Keratinocyte (primary cell): Measurements from ENCODE around the gene GRN. TPM values are rescaled to one million over a fixed set of nuclear protein-coding genes. Genes with fewer than 3 reads are reported as not detected.

Source experiments
- DNase-seq: peaks from one replicate; pipeline ENCODE4 v3.0.0-alpha.2; 2011; ENCODE audit warnings: low read depth, missing footprints, low spot score
- FAIRE-seq: peaks from 2 replicates; lab custom pipeline; 2011; peaks lifted over from hg19 to GRCh38; lab: Jason Lieb, UNC
- H2AFZ ChIP-seq: 2 replicates; pipeline ENCODE4 v1.6.0; 2012; ENCODE audit warnings: low read length, control low read depth, inconsistent platforms; ENCODE audit not compliant: control insufficient read depth
- H3K27ac ChIP-seq: 2 replicates; pipeline ENCODE4 v1.5.1; 2011; ENCODE audit warnings: low read length; ENCODE audit not compliant: control insufficient read depth, insufficient read depth
- H3K27me3 ChIP-seq: 3 replicates; pipeline ENCODE4 v1.6.0; 2011; ENCODE audit warnings: low read length; ENCODE audit not compliant: control insufficient read depth, insufficient read depth; ENCODE audit errors: extremely low read depth
- H3K36me3 ChIP-seq, 2 experiments: 2 replicates in 1 of 2; 3 replicates in 1 of 2; pipeline ENCODE4 v1.5.1; 2011; ENCODE audit warnings: low read length in 2 of 2, mild to moderate bottlenecking in 1 of 2; ENCODE audit not compliant: control insufficient read depth in 2 of 2, insufficient read depth in 2 of 2; ENCODE audit errors: extremely low read depth in 1 of 2
- H3K4me1 ChIP-seq: 3 replicates; pipeline ENCODE4 v1.5.1; 2011; ENCODE audit warnings: low read length; ENCODE audit not compliant: control insufficient read depth, insufficient read depth; ENCODE audit errors: extremely low read depth
- H3K4me2 ChIP-seq: 3 replicates; pipeline ENCODE4 v1.6.0; 2011; ENCODE audit warnings: low read depth, low read length; ENCODE audit not compliant: control insufficient read depth, insufficient read depth; ENCODE audit errors: extremely low read depth
- H3K4me3 ChIP-seq, 3 experiments: fragments of 200-600 bp in 1 of 3; sonication (generic) in 1 of 3; 2 replicates in 2 of 3; 3 replicates in 1 of 3; pipeline ENCODE4 v1.5.1; 2011 to 2016; ENCODE audit warnings: low read length in 3 of 3, mild to moderate bottlenecking in 3 of 3, control low read depth in 2 of 3, inconsistent platforms in 1 of 3, low read depth in 1 of 3, mixed read lengths in 1 of 3, mixed run types in 1 of 3, moderate library complexity in 1 of 3; ENCODE audit not compliant: control insufficient read depth in 2 of 3, insufficient read depth in 2 of 3; ENCODE audit errors: extremely low read depth in 1 of 3
- H3K79me2 ChIP-seq: 2 replicates; pipeline ENCODE4 v1.6.0; 2012; ENCODE audit warnings: low read length; ENCODE audit not compliant: control insufficient read depth, insufficient read depth
- H3K9ac ChIP-seq: 3 replicates; pipeline ENCODE4 v1.6.0; 2011; ENCODE audit warnings: low read length; ENCODE audit not compliant: control insufficient read depth, insufficient read depth; ENCODE audit errors: extremely low read depth
- H3K9me1 ChIP-seq: 3 replicates; pipeline ENCODE4 v1.6.0; 2011; ENCODE audit warnings: low read length; ENCODE audit not compliant: control insufficient read depth, insufficient read depth; ENCODE audit errors: extremely low read depth
- H3K9me3 ChIP-seq: 2 replicates; pipeline ENCODE4 v1.5.1; 2012; ENCODE audit warnings: low read depth, low read length; ENCODE audit not compliant: control insufficient read depth
- H4K20me1 ChIP-seq: 3 replicates; pipeline ENCODE4 v1.6.0; 2011; ENCODE audit warnings: low read length; ENCODE audit not compliant: control insufficient read depth, insufficient read depth; ENCODE audit errors: extremely low read depth
- EZH2 ChIP-seq: IDR thresholded peaks from one replicate; pipeline ENCODE4 v1.6.1; 2012; ENCODE audit warnings: inconsistent platforms, mild to moderate bottlenecking, low read length, moderate library complexity
- dilution Hi-C: fragments of 300-500 bp; cut with MboI; formaldehyde crosslinking; loops from one replicate; pipeline ENCODE4 v1.7.0; 2020; ENCODE audit warnings: low sequenced_read_pairs; ENCODE audit not compliant: extremely low pct_ligation_motif_present
- polyA plus RNA-seq, 5 experiments: library from polyadenylated mRNA; depleted of rRNA in 3 of 5; stranded (reverse) in 3 of 5; stranded (forward) in 1 of 5; unstranded in 1 of 5; fragments of >200 nt; gene quantifications; 1 replicate in 1 of 5; 2 replicates in 3 of 5; 3 replicates in 1 of 5; pipeline versions ENCODE4 v1.2.1 to v1.2.3, GENCODE V29; 2011 to 2012; ENCODE audit warnings: missing spikeins in 2 of 5, low read depth in 1 of 5, low replicate concordance in 1 of 5
- TF ChIP-seq, protein P1 (sequence below), 3 experiments: IDR thresholded peaks in 1 of 3; conservative IDR thresholded peaks in 1 of 3; optimal IDR thresholded peaks in 1 of 3; 2 replicates in 2 of 3; 3 replicates in 1 of 3; pipeline versions ENCODE3 to v1.5.1; 2011; ENCODE audit warnings: low read length in 3 of 3, mild to moderate bottlenecking in 3 of 3, moderate library complexity in 2 of 3, control low read depth in 1 of 3, inconsistent platforms in 1 of 3; ENCODE audit not compliant: insufficient read depth in 2 of 3; ENCODE audit errors: extremely low read depth in 1 of 3

The GRN gene
- polyA plus RNA-seq, 1 donor (not counting 4 experiments of a cell fraction or from before 2014, with no cell fraction given): 179 TPM

DNA sequence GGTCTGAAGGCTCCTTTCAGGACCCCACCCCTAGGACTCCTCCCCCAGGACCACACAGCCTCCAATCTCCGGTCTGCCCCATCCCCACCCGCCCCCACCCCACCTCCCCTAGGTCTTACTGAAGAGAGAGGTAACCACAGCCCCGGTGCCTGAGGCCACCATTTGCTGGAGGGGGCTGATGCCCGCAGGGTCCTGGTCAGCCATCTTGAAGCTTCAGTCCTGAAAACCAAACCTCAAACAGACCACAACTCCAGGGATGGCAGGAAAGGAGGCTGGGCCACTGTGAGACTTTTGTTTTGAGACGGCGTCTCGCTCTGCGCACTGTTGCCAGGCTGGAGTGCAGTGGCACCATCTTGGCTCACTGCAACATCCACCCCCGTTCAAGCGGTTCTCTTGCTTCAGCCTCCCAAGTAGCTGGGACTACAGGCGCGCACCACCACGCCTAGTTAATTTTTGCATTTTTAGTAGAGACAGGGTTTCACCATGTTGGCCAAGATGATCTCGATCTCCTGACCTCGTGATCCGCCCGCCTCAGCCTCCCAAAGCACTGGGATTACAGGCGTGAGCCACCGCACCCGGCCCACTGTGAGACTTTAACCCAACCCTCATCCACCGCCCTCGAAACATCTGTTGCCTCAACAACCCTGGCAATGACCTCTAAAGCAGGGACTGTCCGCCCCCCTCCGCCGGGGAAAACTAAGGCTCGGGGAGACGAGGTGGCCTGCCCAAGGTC lies 21.6 kb upstream of the GRN start:
- Histone ChIP-seq H3K9me1 (no peaks in the 10 kb centered on the region), H3K4me1 (peaks cover 4% of the 10 kb centered on the region), H3K36me3 (peaks cover 25 to 33% of the 10 kb centered on the region in 2 experiments), H2AFZ (no peak overlapping the region), H3K4me3 (peak overlapping the region; percentile 84 to 99 (median 86)), H3K9me3 (no peaks in the 10 kb centered on the region), H4K20me1 (peaks cover under 1% of the 10 kb centered on the region), H3K79me2 (peaks cover 17% of the 10 kb centered on the region), H3K9ac (peak overlapping the region; percentile 86), H3K4me2 (peak overlapping the region; percentile 74), H3K27ac (peak overlapping the region; percentile 78), H3K27me3 (no peaks in the 10 kb centered on the region)
- TF ChIP-seq, protein P1, sequence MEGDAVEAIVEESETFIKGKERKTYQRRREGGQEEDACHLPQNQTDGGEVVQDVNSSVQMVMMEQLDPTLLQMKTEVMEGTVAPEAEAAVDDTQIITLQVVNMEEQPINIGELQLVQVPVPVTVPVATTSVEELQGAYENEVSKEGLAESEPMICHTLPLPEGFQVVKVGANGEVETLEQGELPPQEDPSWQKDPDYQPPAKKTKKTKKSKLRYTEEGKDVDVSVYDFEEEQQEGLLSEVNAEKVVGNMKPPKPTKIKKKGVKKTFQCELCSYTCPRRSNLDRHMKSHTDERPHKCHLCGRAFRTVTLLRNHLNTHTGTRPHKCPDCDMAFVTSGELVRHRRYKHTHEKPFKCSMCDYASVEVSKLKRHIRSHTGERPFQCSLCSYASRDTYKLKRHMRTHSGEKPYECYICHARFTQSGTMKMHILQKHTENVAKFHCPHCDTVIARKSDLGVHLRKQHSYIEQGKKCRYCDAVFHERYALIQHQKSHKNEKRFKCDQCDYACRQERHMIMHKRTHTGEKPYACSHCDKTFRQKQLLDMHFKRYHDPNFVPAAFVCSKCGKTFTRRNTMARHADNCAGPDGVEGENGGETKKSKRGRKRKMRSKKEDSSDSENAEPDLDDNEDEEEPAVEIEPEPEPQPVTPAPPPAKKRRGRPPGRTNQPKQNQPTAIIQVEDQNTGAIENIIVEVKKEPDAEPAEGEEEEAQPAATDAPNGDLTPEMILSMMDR (optimal IDR thresholded peaks at IDR 0.05 in 1 of 3, IDR thresholded peaks at IDR 0.05 in 1 of 3, conservative IDR thresholded peaks at IDR 0.05 in 1 of 3; ENCODE audit: extremely low read depth in 1 of 3, insufficient read depth in 2 of 3, low read length in 3 of 3): no peak
- TF ChIP-seq EZH2: no peak
- dilution Hi-C loops: no loop called here
- FAIRE-seq (no peak), DNase-seq (no peak)

GRCh38 chr17:44324092-44324570 lies 21.0 kb upstream of the GRN start:
- no peaks in the 10 kb centered on the region for H3K9me3 ChIP-seq
- H3K9me1 ChIP-seq: no peaks in the 10 kb centered on the region
- dilution Hi-C loops: no loop called here
- H4K20me1 ChIP-seq: no peaks in the 10 kb centered on the region
- no peaks in the 10 kb centered on the region for H3K27me3 ChIP-seq
- H3K9ac ChIP-seq: peak overlapping the region; percentile 86
- no peak overlapping the region for H2AFZ ChIP-seq
- peaks cover 4% of the 10 kb centered on the region for H3K4me1 ChIP-seq
- H3K4me3 ChIP-seq: peak overlapping the region; percentile 84 to 99 (median 86)
- FAIRE-seq (no peak), DNase-seq (no peak)
- H3K36me3 ChIP-seq: peaks cover 25 to 30% of the 10 kb centered on the region in 2 experiments
- H3K4me2 ChIP-seq: peak overlapping the region; percentile 74
- peaks cover 17% of the 10 kb centered on the region for H3K79me2 ChIP-seq
- peak overlapping the region; percentile 78 for H3K27ac ChIP-seq
- no peak for TF ChIP-seq EZH2
- TF ChIP-seq, protein P1 (optimal IDR thresholded peaks at IDR 0.05 in 1 of 3, IDR thresholded peaks at IDR 0.05 in 1 of 3, conservative IDR thresholded peaks at IDR 0.05 in 1 of 3; ENCODE audit: extremely low read depth in 1 of 3, insufficient read depth in 2 of 3, low read length in 3 of 3): no peak
